HG02938 (cell line): ENCODE results near the gene COA8.

Experiments used
- ATAC-seq: cut with Tn5 transposase; IDR thresholded peaks from one replicate; pipeline ENCODE4 v1.9.1; 2021; ENCODE audit warnings: mild to moderate bottlenecking, moderate library complexity; ENCODE audit not compliant: unreplicated experiment

COA8 gene

GRCh38 chr14:103547941-103548462 is 14.8 kb upstream of the COA8 start:
- no peak for ATAC-seq

GRCh38 chr14:103548463-103549351 is 14.1 kb upstream of the COA8 start:
- ATAC-seq = no peak

- no peak for ATAC-seq
Observed at GRCh38 chr14:103549361-103550311, 13.1 kb upstream of the COA8 start.

- ATAC-seq = no peak
Observed at GRCh38 chr14:103550451-103551337, 12.1 kb upstream of the COA8 start.

- no peak for ATAC-seq
Observed at GRCh38 chr14:103551338-103551762, 11.4 kb upstream of the COA8 start.

GRCh38 chr14:103552011-103552845 is 10.5 kb upstream of the COA8 start:
- no peak for ATAC-seq

- ATAC-seq = no peak
Observed at GRCh38 chr14:103552846-103553210, 9.9 kb upstream of the COA8 start.

GRCh38 chr14:103555559-103556337 is 7.0 kb upstream of the COA8 start:
- no peak for ATAC-seq

- ATAC-seq = no peak
Observed at GRCh38 chr14:103556946-103557758, 5.6 kb upstream of the COA8 start.

- no peak for ATAC-seq
Observed at GRCh38 chr14:103558071-103558882, 4.5 kb upstream of the COA8 start.

- no peak for ATAC-seq
Observed at GRCh38 chr14:103559766-103560165, 3.0 kb upstream of the COA8 start.

GRCh38 chr14:103560691-103561090 is 2.1 kb upstream of the COA8 start:
- ATAC-seq = no peak

- ATAC-seq = peak; percentile 25
Observed at GRCh38 chr14:103561381-103562178, 1.2 kb upstream of the COA8 start.

- no peak for ATAC-seq
Observed at GRCh38 chr14:103562179-103562428, 656 bp upstream of the COA8 start.

GRCh38 chr14:103563226-103563620 is 463 bp downstream of the COA8 start:
- no peak for ATAC-seq

GRCh38 chr14:103563844-103564505 is 1.2 kb downstream of the COA8 start:
- no peak for ATAC-seq
